Measurements from ENCODE around the gene RFPL2. TPM values are rescaled to one million over a fixed set of nuclear protein-coding genes. Genes with fewer than 3 reads are reported as not detected.

The RFPL2 gene
- total RNA-seq, 1 experiment from 2014 or later: 0.48 TPM

DNA sequence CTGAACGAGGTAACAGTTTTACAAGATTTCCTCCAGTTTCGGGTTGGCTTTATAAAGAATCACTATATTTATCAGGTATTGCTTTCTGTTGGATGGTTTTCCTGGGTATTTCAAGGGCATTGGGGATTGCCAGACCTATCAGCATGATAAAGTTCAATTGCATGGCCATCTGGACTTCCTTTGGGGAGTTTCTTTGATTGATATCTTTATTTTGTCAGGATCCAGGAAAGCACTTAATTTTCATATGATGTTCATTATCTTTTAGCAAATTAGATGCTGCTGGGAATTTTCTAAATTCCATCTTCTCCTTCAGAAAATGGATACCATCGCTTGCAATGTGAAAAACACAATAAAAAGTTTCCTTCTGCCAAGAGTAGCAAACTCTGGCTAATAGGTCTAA, 21.2 kb downstream of the RFPL2 start (continued):
- TF ChIP-seq, protein P1, sequence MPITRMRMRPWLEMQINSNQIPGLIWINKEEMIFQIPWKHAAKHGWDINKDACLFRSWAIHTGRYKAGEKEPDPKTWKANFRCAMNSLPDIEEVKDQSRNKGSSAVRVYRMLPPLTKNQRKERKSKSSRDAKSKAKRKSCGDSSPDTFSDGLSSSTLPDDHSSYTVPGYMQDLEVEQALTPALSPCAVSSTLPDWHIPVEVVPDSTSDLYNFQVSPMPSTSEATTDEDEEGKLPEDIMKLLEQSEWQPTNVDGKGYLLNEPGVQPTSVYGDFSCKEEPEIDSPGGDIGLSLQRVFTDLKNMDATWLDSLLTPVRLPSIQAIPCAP (CRISPR knock-in tag; IDR thresholded peaks at IDR 0.05): no peak
- no peak for TF ChIP-seq SMAD4 (CRISPR knock-in tag; IDR thresholded peaks at IDR 0.05)
- TF ChIP-seq HMGXB4 (CRISPR knock-in tag; IDR thresholded peaks at IDR 0.05): no peak
- TF ChIP-seq, protein P2, sequence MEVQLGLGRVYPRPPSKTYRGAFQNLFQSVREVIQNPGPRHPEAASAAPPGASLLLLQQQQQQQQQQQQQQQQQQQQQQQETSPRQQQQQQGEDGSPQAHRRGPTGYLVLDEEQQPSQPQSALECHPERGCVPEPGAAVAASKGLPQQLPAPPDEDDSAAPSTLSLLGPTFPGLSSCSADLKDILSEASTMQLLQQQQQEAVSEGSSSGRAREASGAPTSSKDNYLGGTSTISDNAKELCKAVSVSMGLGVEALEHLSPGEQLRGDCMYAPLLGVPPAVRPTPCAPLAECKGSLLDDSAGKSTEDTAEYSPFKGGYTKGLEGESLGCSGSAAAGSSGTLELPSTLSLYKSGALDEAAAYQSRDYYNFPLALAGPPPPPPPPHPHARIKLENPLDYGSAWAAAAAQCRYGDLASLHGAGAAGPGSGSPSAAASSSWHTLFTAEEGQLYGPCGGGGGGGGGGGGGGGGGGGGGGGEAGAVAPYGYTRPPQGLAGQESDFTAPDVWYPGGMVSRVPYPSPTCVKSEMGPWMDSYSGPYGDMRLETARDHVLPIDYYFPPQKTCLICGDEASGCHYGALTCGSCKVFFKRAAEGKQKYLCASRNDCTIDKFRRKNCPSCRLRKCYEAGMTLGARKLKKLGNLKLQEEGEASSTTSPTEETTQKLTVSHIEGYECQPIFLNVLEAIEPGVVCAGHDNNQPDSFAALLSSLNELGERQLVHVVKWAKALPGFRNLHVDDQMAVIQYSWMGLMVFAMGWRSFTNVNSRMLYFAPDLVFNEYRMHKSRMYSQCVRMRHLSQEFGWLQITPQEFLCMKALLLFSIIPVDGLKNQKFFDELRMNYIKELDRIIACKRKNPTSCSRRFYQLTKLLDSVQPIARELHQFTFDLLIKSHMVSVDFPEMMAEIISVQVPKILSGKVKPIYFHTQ (CRISPR knock-in tag; IDR thresholded peaks at IDR 0.05): no peak
- TF ChIP-seq FOXP1 (CRISPR knock-in tag; IDR thresholded peaks at IDR 0.05; ENCODE audit: borderline replicate concordance): no peak
- TF ChIP-seq NR1H2 (CRISPR knock-in tag; IDR thresholded peaks at IDR 0.05): no peak
- no peak for TF ChIP-seq NR3C1 (CRISPR knock-in tag; conservative IDR thresholded peaks at IDR 0.05; ENCODE audit: low read depth)
- TF ChIP-seq EMX1 (CRISPR knock-in tag; IDR thresholded peaks at IDR 0.05): no peak

DNA sequence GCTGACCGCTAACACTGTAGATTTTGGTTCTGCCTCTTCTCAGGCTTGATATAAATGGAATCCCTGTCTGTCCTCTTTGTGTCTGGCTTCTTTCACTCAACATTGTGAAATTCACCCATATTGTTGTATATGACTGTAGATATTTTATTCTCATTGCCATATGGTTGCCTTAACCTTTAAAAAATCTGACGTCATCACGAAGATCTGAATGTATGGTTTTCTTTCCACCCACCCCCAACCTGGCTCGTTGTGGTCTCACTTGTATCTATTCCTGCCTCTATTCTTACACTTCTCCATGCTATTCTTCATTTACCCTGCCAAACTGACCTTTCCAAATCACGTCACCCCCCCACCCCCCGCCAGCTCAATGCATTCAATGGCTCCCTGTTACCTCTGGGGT, 23.8 kb downstream of the RFPL2 start:
- CTCF ChIA-PET: no interaction called here
- POLR2A ChIA-PET: no interaction called here

More for the DNA sequence above, 23.8 kb downstream of the RFPL2 start:
- H3K4me1 Mint-ChIP-seq: no peaks in the 10 kb centered on the region
- ATAC-seq: no peak
- H3K36me3 Mint-ChIP-seq: no peaks in the 10 kb centered on the region
- no peak overlapping the region for H3K27ac Mint-ChIP-seq
- no peak overlapping the region for H3K4me3 Mint-ChIP-seq
- TF ChIP-seq ZNF317 (CRISPR knock-in tag; IDR thresholded peaks at IDR 0.05; ENCODE audit: borderline replicate concordance, low read depth) (no peak), ATF3 (CRISPR knock-in tag; conservative IDR thresholded peaks at IDR 0.05) (no peak), MYBL2 (CRISPR knock-in tag; IDR thresholded peaks at IDR 0.05) (no peak), NFYB (CRISPR knock-in tag; conservative IDR thresholded peaks at IDR 0.05; ENCODE audit: low read depth) (no peak), ESRRA (CRISPR knock-in tag; IDR thresholded peaks at IDR 0.05; ENCODE audit: borderline replicate concordance) (no peak), OVOL2 (CRISPR knock-in tag; IDR thresholded peaks at IDR 0.05; ENCODE audit: borderline replicate concordance) (no peak), ZNF121 (CRISPR knock-in tag; IDR thresholded peaks at IDR 0.05) (no peak), TP53 (CRISPR knock-in tag; IDR thresholded peaks at IDR 0.05) (no peak), ARID4B (CRISPR knock-in tag; IDR thresholded peaks at IDR 0.05; ENCODE audit: borderline replicate concordance) (no peak), TCF7 (CRISPR knock-in tag; IDR thresholded peaks at IDR 0.05; ENCODE audit: low read depth) (no peak), ZNF232 (CRISPR knock-in tag; IDR thresholded peaks at IDR 0.05) (no peak), ZNF671 (CRISPR knock-in tag; IDR thresholded peaks at IDR 0.05) (no peak)
- no peak for DNase-seq (ENCODE audit: low spot score)
- no peaks in the 10 kb centered on the region for H3K9me3 Mint-ChIP-seq
- peaks cover 22% of the 10 kb centered on the region for H3K27me3 Mint-ChIP-seq (ENCODE audit: low read depth)

Data from WTC11 (cell line).